ENCODE measurements around the gene ACOT9. TPM values are rescaled to one million over a fixed set of nuclear protein-coding genes. Genes with fewer than 3 reads are reported as not detected.

Gene ACOT9
- total and polyA plus RNA-seq, 2 experiments from 2014 or later = 28.5 to 34.3 TPM

Small RNA genes lying within 50 kb of the gene (small RNA-seq; reads per million reads assigned to genes)
- not detected for gene RF00019 (ENCODE audit: low replicate concordance)

Other genes with a start within 250 kb of the ACOT9 start
- gene PRDX4, start 75.8 kb downstream of the ACOT9 start, total RNA-seq (2014; rRNA removed; shearing (Covaris generic)) = 101 and 139 TPM in 2 replicates
- gene PRDX4, start 75.8 kb downstream of the ACOT9 start, polyA plus RNA-seq (2016; fragmentation: Nextera tagmentation; extraction: Ambion mirVana) = 101 and 103 TPM in 2 replicates
- 44.1 and 54.5 TPM in 2 replicates for gene SAT1, start 39.9 kb upstream of the ACOT9 start, total RNA-seq (2014; rRNA removed; shearing (Covaris generic))
- gene SAT1, start 39.9 kb upstream of the ACOT9 start, polyA plus RNA-seq (2016; fragmentation: Nextera tagmentation; extraction: Ambion mirVana) = 91.9 and 101 TPM in 2 replicates
- gene APOO, start 164.7 kb upstream of the ACOT9 start, total RNA-seq (2014; rRNA removed; shearing (Covaris generic)) = 31.0 and 32.8 TPM in 2 replicates
- gene APOO, start 164.7 kb upstream of the ACOT9 start, polyA plus RNA-seq (2016; fragmentation: Nextera tagmentation; extraction: Ambion mirVana) = 72.4 and 77.6 TPM in 2 replicates
- gene CXorf58, start 164.7 kb upstream of the ACOT9 start, total RNA-seq (2014; rRNA removed; shearing (Covaris generic)) = 0.56 TPM in 1 of 2 replicates, not detected in the other
- gene CXorf58, start 164.7 kb upstream of the ACOT9 start, polyA plus RNA-seq (2016; fragmentation: Nextera tagmentation; extraction: Ambion mirVana) = not detected in 2 replicates